K562 (cell line): ENCODE results near the gene FAM131C. TPM values are rescaled to one million over a fixed set of nuclear protein-coding genes. Genes with fewer than 3 reads are reported as not detected.

Experiments
- FOSL1 ChIP-seq: fragments of 200-800 bp; sonication (Bioruptor generic); conservative IDR thresholded peaks from 2 replicates; pipeline ENCODE4 v1.6.1; 2016; ENCODE audit warnings: missing genetic modification characterization, missing compliant biosample characterization
- HES1 ChIP-seq: fragments of 450-650 bp; IDR thresholded peaks from 2 replicates; pipeline ENCODE4 v1.6.1; 2016; ENCODE audit warnings: low read depth, mild to moderate bottlenecking, moderate library complexity
- HNRNPH1 ChIP-seq: fragments of 200-400 bp; formaldehyde crosslinking; optimal IDR thresholded peaks from 2 replicates; pipeline ENCODE3; 2017; ENCODE audit warnings: low read depth, mild to moderate bottlenecking, low read length, moderate library complexity
- IRF2 ChIP-seq: sonication (generic); formaldehyde crosslinking; IDR thresholded peaks from 2 replicates; pipeline ENCODE4 v1.8.1; 2022; ENCODE audit warnings: mild to moderate bottlenecking, missing genetic modification reagents
- JUND ChIP-seq, 2 experiments: IDR thresholded peaks; 2 replicates in 1 of 2; 3 replicates in 1 of 2; pipeline ENCODE4 v1.6.1; 2011; ENCODE audit warnings: borderline replicate concordance in 2 of 2, low read depth in 2 of 2, low read length in 2 of 2, improper control_type of control experiment in 1 of 2, missing biosample characterization in 1 of 2, missing genetic modification characterization in 1 of 2, missing genetic modification reagents in 1 of 2
- KHSRP ChIP-seq: fragments of 450-650 bp; IDR thresholded peaks from 2 replicates; pipeline ENCODE4 v1.6.1; 2017
- MTF1 ChIP-seq: fragments of 250-450 bp; sonication (Bioruptor Pico); IDR thresholded peaks from 2 replicates; pipeline ENCODE4 v1.9.0; 2021; ENCODE audit warnings: moderate library complexity, mild to moderate bottlenecking, inconsistent platforms, borderline replicate concordance
- SOX6 ChIP-seq: fragments of 450-650 bp; IDR thresholded peaks from 2 replicates; pipeline ENCODE4 v1.6.1; 2014; ENCODE audit warnings: mild to moderate bottlenecking
- TBP ChIP-seq: optimal IDR thresholded peaks from 2 replicates; pipeline ENCODE3; 2011; ENCODE audit warnings: low read depth, low read length, improper control_type of control experiment
- TCF7 ChIP-seq: sonication (generic); IDR thresholded peaks from 2 replicates; pipeline ENCODE4 v1.6.1; 2016; ENCODE audit warnings: antibody characterized with exemption, borderline replicate concordance
- TEAD1 ChIP-seq, 2 experiments: fragments of 450-650 bp in 1 of 2; sonication (generic) in 1 of 2; formaldehyde crosslinking; IDR thresholded peaks; 2 replicates each; pipeline versions ENCODE4 v1.4.0 to v1.8.0; 2020 to 2022; ENCODE audit warnings: mild to moderate bottlenecking in 2 of 2, missing genetic modification reagents in 1 of 2
- TGIF2 ChIP-seq: sonication (generic); formaldehyde crosslinking; IDR thresholded peaks from 2 replicates; pipeline ENCODE4 v1.8.1; 2022; ENCODE audit warnings: mild to moderate bottlenecking, missing genetic modification reagents, moderate library complexity
- THAP12 ChIP-seq: fragments of 250-450 bp; sonication (Bioruptor Pico); IDR thresholded peaks from 2 replicates; pipeline ENCODE4 v1.9.0; 2021; ENCODE audit warnings: mild to moderate bottlenecking, inconsistent platforms
- ZNF140 ChIP-seq: fragments of 250-450 bp; sonication (Bioruptor Pico); IDR thresholded peaks from 2 replicates; pipeline ENCODE4 v1.8.0; 2021; ENCODE audit warnings: moderate library complexity, mild to moderate bottlenecking, inconsistent platforms
- ZNF609 ChIP-seq: sonication (generic); formaldehyde crosslinking; IDR thresholded peaks from 2 replicates; pipeline ENCODE4 v1.8.1; 2023; ENCODE audit warnings: missing genetic modification reagents, mild to moderate bottlenecking, borderline replicate concordance
- ZNF644 ChIP-seq: fragments of 200-800 bp; sonication (Bioruptor generic); IDR thresholded peaks from 2 replicates; pipeline ENCODE4 v1.6.1; 2016; ENCODE audit warnings: low read depth, missing genetic modification characterization, missing compliant biosample characterization
- polyA plus RNA-seq, 8 experiments: library from polyadenylated mRNA; depleted of rRNA in 4 of 8; stranded (reverse) in 5 of 8; unstranded in 3 of 8; fragments of >200 nt; fragmentation: Nextera tagmentation in 2 of 8; fragmentation: Illumina TruSeq in 1 of 8; extraction: Ambion mirVana in 2 of 8; extraction: Trizol in 1 of 8; gene quantifications; 2 replicates each; pipeline versions ENCODE4 v1.2.1 to v1.2.3, GENCODE V29; 2011 to 2014; ENCODE audit warnings: inconsistent platforms in 1 of 8, missing spikeins in 1 of 8
- total RNA-seq, 7 experiments: library from RNA; depleted of rRNA in 6 of 7; stranded (reverse); fragments of >200 nt in 6 of 7; fragmentation: Illumina TruSeq in 2 of 7; extraction: Trizol in 2 of 7; gene quantifications; 2 replicates each; pipeline versions ENCODE4 v1.2.1 to v1.2.3, GENCODE V29; 2011 to 2021; ENCODE audit warnings: low replicate concordance in 1 of 7

FAM131C gene
- total and polyA plus RNA-seq, 9 of the 15 experiments (the other 6 are each of a cell fraction or from before 2014, with no cell fraction given) = 0.10 to 0.29 (median 0.16) TPM; not detected in 6

- TF ChIP-seq TEAD1 (CRISPR knock-in tag; IDR thresholded peaks at IDR 0.05) = peak; percentile 84 to 99
- no peak for TF ChIP-seq JUND (IDR thresholded peaks at IDR 0.05; ENCODE audit: borderline replicate concordance, low read depth, low read length)
- no peak for TF ChIP-seq JUND (tag; IDR thresholded peaks at IDR 0.05; ENCODE audit: borderline replicate concordance, low read depth, low read length)
- no peak for TF ChIP-seq MTF1 (CRISPR knock-in tag)
- TF ChIP-seq HNRNPH1 = no peak
- TF ChIP-seq ZNF609 (CRISPR knock-in tag) = no peak
- no peak for TF ChIP-seq ZNF644 (tag)
- TF ChIP-seq HES1 = no peak
- no peak for TF ChIP-seq ZNF140
- no peak for TF ChIP-seq TGIF2 (CRISPR knock-in tag)
- no peak for TF ChIP-seq KHSRP
- TF ChIP-seq THAP12 (CRISPR knock-in tag) = no peak
- no peak for TF ChIP-seq FOSL1 (tag)
- no peak for TF ChIP-seq TBP
- TF ChIP-seq TCF7 = no peak
- TF ChIP-seq SOX6 = peak; percentile 21; the same call in 1 of the 2 replicates
- TF ChIP-seq IRF2 (CRISPR knock-in tag) = no peak
These were observed 24.8 kb downstream of the FAM131C start (continued) for GRCh38 chr1:16048573-16049189.
